GM13976 (cell line): ENCODE data around the gene PIPOX.

ENCODE experiments used
- DNase-seq: peaks from one replicate; pipeline ENCODE4 v3.0.0; 2012; ENCODE audit warnings: low spot score
- in situ Hi-C: fragments of 300-500 bp; cut with MboI; formaldehyde crosslinking; loops from one replicate; pipeline ENCODE4 v1.12.0; 2022; ENCODE audit warnings: low sequenced_read_pairs, mixed read lengths, inconsistent platforms; ENCODE audit not compliant: unreplicated experiment
- TF ChIP-seq, protein P1 (sequence below): IDR thresholded peaks from 2 replicates; pipeline ENCODE4 v1.5.1; 2012; ENCODE audit warnings: borderline replicate concordance, mild to moderate bottlenecking; ENCODE audit not compliant: insufficient read depth; ENCODE audit errors: extremely low read depth, missing control alignments, control extremely low read depth

Gene PIPOX

GRCh38 chr17:29051731-29052130, 8.8 kb downstream of the PIPOX start:
- TF ChIP-seq, protein P1, sequence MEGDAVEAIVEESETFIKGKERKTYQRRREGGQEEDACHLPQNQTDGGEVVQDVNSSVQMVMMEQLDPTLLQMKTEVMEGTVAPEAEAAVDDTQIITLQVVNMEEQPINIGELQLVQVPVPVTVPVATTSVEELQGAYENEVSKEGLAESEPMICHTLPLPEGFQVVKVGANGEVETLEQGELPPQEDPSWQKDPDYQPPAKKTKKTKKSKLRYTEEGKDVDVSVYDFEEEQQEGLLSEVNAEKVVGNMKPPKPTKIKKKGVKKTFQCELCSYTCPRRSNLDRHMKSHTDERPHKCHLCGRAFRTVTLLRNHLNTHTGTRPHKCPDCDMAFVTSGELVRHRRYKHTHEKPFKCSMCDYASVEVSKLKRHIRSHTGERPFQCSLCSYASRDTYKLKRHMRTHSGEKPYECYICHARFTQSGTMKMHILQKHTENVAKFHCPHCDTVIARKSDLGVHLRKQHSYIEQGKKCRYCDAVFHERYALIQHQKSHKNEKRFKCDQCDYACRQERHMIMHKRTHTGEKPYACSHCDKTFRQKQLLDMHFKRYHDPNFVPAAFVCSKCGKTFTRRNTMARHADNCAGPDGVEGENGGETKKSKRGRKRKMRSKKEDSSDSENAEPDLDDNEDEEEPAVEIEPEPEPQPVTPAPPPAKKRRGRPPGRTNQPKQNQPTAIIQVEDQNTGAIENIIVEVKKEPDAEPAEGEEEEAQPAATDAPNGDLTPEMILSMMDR: no peak
- no peak for DNase-seq
- in situ Hi-C loops: no loop called here

DNA sequence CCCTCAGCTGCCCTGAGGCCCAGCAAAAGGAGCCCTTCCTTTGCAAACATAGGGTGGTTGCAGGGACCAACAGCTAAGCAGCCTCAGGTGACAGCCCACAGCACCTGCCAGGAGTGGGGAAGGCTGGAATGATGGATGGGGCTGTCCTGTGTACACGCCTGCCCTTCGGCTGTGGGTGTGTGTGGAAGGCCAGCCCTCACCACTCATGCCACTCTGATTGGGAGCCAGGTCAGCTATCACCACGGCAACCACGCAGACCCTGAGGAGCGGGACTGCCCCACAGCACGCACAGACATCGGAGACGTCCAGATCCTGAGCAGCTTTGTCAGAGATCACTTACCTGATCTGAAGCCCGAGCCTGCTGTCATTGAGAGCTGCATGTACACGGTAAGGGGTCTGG, 11.9 kb downstream of the PIPOX start:
- in situ Hi-C loops: no loop called here
- no peak for DNase-seq
- TF ChIP-seq, protein P1: no peak

- in situ Hi-C loops: no loop called here
- TF ChIP-seq, protein P1: no peak
- DNase-seq: no peak
Measured at GRCh38 chr17:29057361-29057760, 14.4 kb downstream of the PIPOX start.

DNA sequence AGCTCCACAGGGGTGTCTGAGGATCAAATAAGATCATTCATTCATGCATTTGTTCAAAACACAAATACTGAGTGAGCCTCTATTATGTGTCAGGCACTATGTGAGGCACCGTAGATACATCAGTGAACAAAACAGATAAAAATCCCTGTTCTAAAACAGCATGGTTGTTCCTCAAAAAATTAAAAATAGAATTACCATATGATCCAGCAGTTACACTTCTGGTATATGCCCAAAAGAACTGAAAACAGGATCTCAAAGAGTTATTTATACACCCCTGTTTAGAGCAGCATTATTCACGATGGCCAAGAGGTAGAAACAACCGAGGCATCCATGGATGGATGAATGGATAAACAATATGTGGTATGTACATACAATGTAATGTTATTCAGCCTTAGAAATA, 15.4 kb downstream of the PIPOX start:
- TF ChIP-seq, protein P1: no peak
- in situ Hi-C loops: no loop called here
- no peak for DNase-seq

DNA sequence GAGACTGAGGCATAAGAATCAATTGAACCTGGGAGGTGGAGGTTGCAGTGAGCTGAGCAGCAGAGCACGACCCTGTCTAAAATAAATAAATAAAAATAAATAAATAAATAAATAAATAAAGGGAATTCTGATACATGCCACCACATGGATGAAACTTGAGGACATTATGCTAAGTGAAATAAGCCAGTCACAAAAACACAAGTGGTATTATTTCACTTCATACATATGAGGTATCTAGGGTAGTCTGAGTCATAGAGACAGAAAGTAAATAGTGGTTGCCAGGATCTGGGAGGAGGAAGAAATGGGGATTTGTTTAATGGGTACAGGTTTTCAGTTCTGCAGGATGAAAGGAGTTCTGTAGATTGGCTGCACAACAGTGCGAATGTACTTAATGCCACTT, 16.3 kb downstream of the PIPOX start:
- DNase-seq: no peak
- in situ Hi-C loops: no loop called here
- TF ChIP-seq, protein P1: no peak

- in situ Hi-C loops: no loop called here
- TF ChIP-seq, protein P1: no peak
- DNase-seq: no peak
Measured at GRCh38 chr17:29060475-29060874, 17.5 kb downstream of the PIPOX start.

DNA sequence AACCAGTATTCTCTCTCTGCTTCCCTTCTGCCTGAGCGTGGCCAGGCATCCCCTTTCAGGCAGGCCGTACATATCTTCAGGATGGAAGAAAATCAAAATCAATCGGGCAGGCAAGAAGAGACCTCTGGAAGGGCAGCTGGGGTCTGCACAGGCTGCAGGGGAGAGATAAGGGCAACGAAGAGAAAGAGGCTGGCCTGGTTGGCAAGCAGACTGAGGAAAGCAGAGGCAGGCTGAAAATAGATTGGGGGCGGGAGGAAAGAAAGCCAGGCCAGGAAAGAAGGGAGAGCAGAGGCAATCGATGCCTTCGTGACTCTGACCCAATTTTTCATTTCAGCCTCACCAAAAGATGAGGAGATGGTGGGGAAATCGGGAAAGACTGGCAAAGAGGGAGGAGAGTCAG, 18.1 kb downstream of the PIPOX start:
- in situ Hi-C loops: no loop called here
- TF ChIP-seq, protein P1: no peak
- DNase-seq: no peak
